K562 (cell line): ENCODE data around the gene OSCP1. TPM values are rescaled to one million over a fixed set of nuclear protein-coding genes. Genes with fewer than 3 reads are reported as not detected.

Experiments used
- CLOCK ChIP-seq: fragments of 250-450 bp; sonication (Bioruptor Pico); IDR thresholded peaks from 2 replicates; pipeline ENCODE4 v1.4.0; 2020; ENCODE audit warnings: mild to moderate bottlenecking, moderate library complexity, borderline replicate concordance
- EZH2 ChIP-seq: IDR thresholded peaks from 2 replicates; pipeline ENCODE4 v1.6.1; 2012; ENCODE audit warnings: low read depth, mild to moderate bottlenecking, inconsistent platforms, low read length, borderline replicate concordance
- FIP1L1 ChIP-seq: fragments of 200-400 bp; formaldehyde crosslinking; IDR thresholded peaks from 2 replicates; pipeline ENCODE4 v1.6.1; 2018; ENCODE audit warnings: mild to moderate bottlenecking, low read depth, low read length; ENCODE audit not compliant: poor library complexity, severe bottlenecking
- JUND ChIP-seq, 2 experiments: IDR thresholded peaks; 2 replicates in 1 of 2; 3 replicates in 1 of 2; pipeline ENCODE4 v1.6.1; 2011; ENCODE audit warnings: borderline replicate concordance in 2 of 2, low read depth in 2 of 2, low read length in 2 of 2, improper control_type of control experiment in 1 of 2, missing biosample characterization in 1 of 2, missing genetic modification characterization in 1 of 2, missing genetic modification reagents in 1 of 2
- MLX ChIP-seq, 2 experiments: fragments of 450-650 bp in 1 of 2; sonication (generic) in 1 of 2; formaldehyde crosslinking; conservative IDR thresholded peaks; 2 replicates each; pipeline versions ENCODE4 v1.4.0 to v1.8.1; 2020 to 2022; ENCODE audit warnings: mild to moderate bottlenecking in 1 of 2, missing genetic modification reagents in 1 of 2
- TAL1 ChIP-seq: fragments of 450-650 bp; IDR thresholded peaks from 2 replicates; pipeline ENCODE4 v1.6.1; 2016; ENCODE audit warnings: mild to moderate bottlenecking
- TEAD1 ChIP-seq, 2 experiments: fragments of 450-650 bp in 1 of 2; sonication (generic) in 1 of 2; formaldehyde crosslinking; IDR thresholded peaks; 2 replicates each; pipeline versions ENCODE4 v1.4.0 to v1.8.0; 2020 to 2022; ENCODE audit warnings: mild to moderate bottlenecking in 2 of 2, missing genetic modification reagents in 1 of 2
- ZKSCAN1 ChIP-seq: fragments of 150-350 bp; IDR thresholded peaks from 2 replicates; pipeline ENCODE4 v1.6.1; 2016; ENCODE audit warnings: low read depth, low read length
- ZNF318 ChIP-seq, 2 experiments: fragments of 450-650 bp; IDR thresholded peaks; 2 replicates each; pipeline ENCODE4 v1.6.1; 2016; ENCODE audit warnings: mild to moderate bottlenecking in 2 of 2, borderline replicate concordance in 1 of 2, low read depth in 1 of 2, moderate library complexity in 1 of 2
- ZNF76 ChIP-seq: fragments of 250-450 bp; sonication (Bioruptor Pico); IDR thresholded peaks from 2 replicates; pipeline ENCODE4 v1.4.0; 2020; ENCODE audit warnings: mild to moderate bottlenecking, moderate library complexity, borderline replicate concordance
- polyA plus RNA-seq, 8 experiments: library from polyadenylated mRNA; depleted of rRNA in 4 of 8; stranded (reverse) in 5 of 8; unstranded in 3 of 8; fragments of >200 nt; fragmentation: Nextera tagmentation in 2 of 8; fragmentation: Illumina TruSeq in 1 of 8; extraction: Ambion mirVana in 2 of 8; extraction: Trizol in 1 of 8; gene quantifications; 2 replicates each; pipeline versions ENCODE4 v1.2.1 to v1.2.3, GENCODE V29; 2011 to 2014; ENCODE audit warnings: inconsistent platforms in 1 of 8, missing spikeins in 1 of 8
- total RNA-seq, 7 experiments: library from RNA; depleted of rRNA in 6 of 7; stranded (reverse); fragments of >200 nt in 6 of 7; fragmentation: Illumina TruSeq in 2 of 7; extraction: Trizol in 2 of 7; gene quantifications; 2 replicates each; pipeline versions ENCODE4 v1.2.1 to v1.2.3, GENCODE V29; 2011 to 2021; ENCODE audit warnings: low replicate concordance in 1 of 7

The OSCP1 gene
- total and polyA plus RNA-seq, 9 of the 15 experiments (the other 6 are each of a cell fraction or from before 2014, with no cell fraction given) = 0.15 to 0.40 (median 0.33) TPM; not detected in 5

GRCh38 chr1:36398370-36398977 lies 51.8 kb downstream of the OSCP1 start (continued):
- TF ChIP-seq ZNF318 (IDR thresholded peaks at IDR 0.05; ENCODE audit: borderline replicate concordance in 1 of 2, low read depth in 1 of 2) (no peak), ZNF76 (CRISPR knock-in tag) (peak; percentile 86; the same call in 1 of the 2 replicates), CLOCK (CRISPR knock-in tag) (no peak), FIP1L1 (no peak), TAL1 (no peak), ZKSCAN1 (no peak), EZH2 (no peak), MLX (CRISPR knock-in tag; conservative IDR thresholded peaks at IDR 0.05) (no peak), JUND (IDR thresholded peaks at IDR 0.05; ENCODE audit: borderline replicate concordance, low read depth, low read length) (no peak), JUND (tag; IDR thresholded peaks at IDR 0.05; ENCODE audit: borderline replicate concordance, low read depth, low read length) (peak; percentile 80; the same call in 2 of the 3 replicates), TEAD1 (CRISPR knock-in tag; IDR thresholded peaks at IDR 0.05) (peak in 1 of 2 experiments; percentile 95; a peak in 2 of 4 replicates)
